Nephron progenitor cell (in vitro differentiated cells): ENCODE data around the gene NLRP12.
"Not testable (repeated sequence)": the region's sequence is repeated elsewhere in the genome, so short reads cannot be mapped to it uniquely, and the experiment has no call there.

Experiments
- DNase-seq: peaks from one replicate; pipeline ENCODE4 v3.0.0; 2021
- H3K27ac Mint-ChIP-seq: 2 replicates; pipeline ENCODE4 v1.8.0; 2021; ENCODE audit warnings: mild to moderate bottlenecking, moderate library complexity, mixed read lengths
- H3K27me3 Mint-ChIP-seq: 2 replicates; pipeline ENCODE4 v1.8.0; 2021; ENCODE audit warnings: mild to moderate bottlenecking, low read depth, mixed read lengths; ENCODE audit not compliant: poor library complexity
- H3K36me3 Mint-ChIP-seq: 2 replicates; pipeline ENCODE4 v1.8.0; 2021; ENCODE audit warnings: low read depth, mixed read lengths
- H3K4me1 Mint-ChIP-seq: 2 replicates; pipeline ENCODE4 v1.8.0; 2021; ENCODE audit warnings: mixed read lengths
- H3K4me3 Mint-ChIP-seq: 2 replicates; pipeline ENCODE4 v1.8.0; 2021; ENCODE audit warnings: mild to moderate bottlenecking, moderate library complexity, mixed read lengths
- H3K9me3 Mint-ChIP-seq: 2 replicates; pipeline ENCODE4 v1.8.0; 2021; ENCODE audit warnings: mild to moderate bottlenecking, moderate library complexity, mixed read lengths
- CTCF ChIP-seq: fragments of 200-600 bp; sonication (generic); IDR thresholded peaks from 2 replicates; pipeline ENCODE4 v1.5.0; 2021; ENCODE audit warnings: antibody characterized with exemption

The NLRP12 gene

GRCh38 chr19:53824134-53824611 lies at the start of gene NLRP12:
TSS of gene NLRP12 (minus strand) at chr19:53824314. CDS start at chr19:53824174, 140 bp downstream.
- Mint-ChIP-seq H3K27me3 (peaks cover 5% of the 10 kb centered on the region), H3K4me3 (no peak within 1 kb of the TSS), H3K4me1 (no peaks in the 10 kb centered on the region), H3K27ac (no peak within 1 kb of the TSS), H3K36me3 (no peaks in the 10 kb centered on the region), H3K9me3 (no peaks in the 10 kb centered on the region)
- no peak for TF ChIP-seq CTCF
- DNase-seq, result no peak

GRCh38 chr19:53872762-53873161 lies 48.6 kb upstream of the NLRP12 start:
- no peak for DNase-seq
- H3K9me3 Mint-ChIP-seq, result no peaks in the 10 kb centered on the region
- peaks cover 60% of the 10 kb centered on the region for H3K4me1 Mint-ChIP-seq
- TF ChIP-seq CTCF, result no peak
- H3K27me3 Mint-ChIP-seq, result peaks cover 4% of the 10 kb centered on the region
- H3K27ac Mint-ChIP-seq, result peak overlapping the region; percentile 65
- no peak overlapping the region for H3K4me3 Mint-ChIP-seq
- H3K36me3 Mint-ChIP-seq, result peaks cover 53% of the 10 kb centered on the region

- H3K27ac Mint-ChIP-seq, result peak overlapping the region; percentile 86
- peak overlapping the region; percentile 79 for H3K4me3 Mint-ChIP-seq
- TF ChIP-seq CTCF, result no peak
- H3K27me3 Mint-ChIP-seq, result peaks cover 4% of the 10 kb centered on the region
- DNase-seq, result no peak
- peaks cover 47% of the 10 kb centered on the region for H3K4me1 Mint-ChIP-seq
- no peaks in the 10 kb centered on the region for H3K9me3 Mint-ChIP-seq
- peaks cover 45% of the 10 kb centered on the region for H3K36me3 Mint-ChIP-seq
Measured at GRCh38 chr19:53871454-53871853, 47.3 kb upstream of the NLRP12 start.

- no peaks in the 10 kb centered on the region for H3K9me3 Mint-ChIP-seq
- H3K4me3 Mint-ChIP-seq, result peak overlapping the region; percentile 79
- peak; percentile 15 for DNase-seq
- H3K27me3 Mint-ChIP-seq, result peaks cover 4% of the 10 kb centered on the region
- no peak for TF ChIP-seq CTCF
- H3K27ac Mint-ChIP-seq, result peak overlapping the region; percentile 96
- H3K36me3 Mint-ChIP-seq, result peaks cover 36% of the 10 kb centered on the region
- H3K4me1 Mint-ChIP-seq, result peaks cover 44% of the 10 kb centered on the region
Measured at GRCh38 chr19:53870485-53870844, 46.4 kb upstream of the NLRP12 start.

GRCh38 chr19:53869805-53870484 lies 45.8 kb upstream of the NLRP12 start:
- Mint-ChIP-seq H3K4me1 (peaks cover 48% of the 10 kb centered on the region), H3K4me3 (peak overlapping the region; percentile 99), H3K27ac (peak overlapping the region; percentile 97), H3K36me3 (peaks cover 31% of the 10 kb centered on the region)
- not testable (repeated sequence) for H3K27me3 Mint-ChIP-seq, H3K9me3 Mint-ChIP-seq, DNase-seq

- H3K4me3 Mint-ChIP-seq, result peak overlapping the region; percentile 99
- H3K36me3 Mint-ChIP-seq, result peaks cover 23% of the 10 kb centered on the region
- DNase-seq, result peak; percentile 89
- H3K27me3 Mint-ChIP-seq, result no peaks in the 10 kb centered on the region
- H3K27ac Mint-ChIP-seq, result peak overlapping the region; percentile 97
- H3K4me1 Mint-ChIP-seq, result peaks cover 48% of the 10 kb centered on the region
- H3K9me3 Mint-ChIP-seq, result no peaks in the 10 kb centered on the region
- no peak for TF ChIP-seq CTCF
Measured at GRCh38 chr19:53868892-53869804, 45.0 kb upstream of the NLRP12 start.
